ENCODE results near the gene TMEM63C.

DNA sequence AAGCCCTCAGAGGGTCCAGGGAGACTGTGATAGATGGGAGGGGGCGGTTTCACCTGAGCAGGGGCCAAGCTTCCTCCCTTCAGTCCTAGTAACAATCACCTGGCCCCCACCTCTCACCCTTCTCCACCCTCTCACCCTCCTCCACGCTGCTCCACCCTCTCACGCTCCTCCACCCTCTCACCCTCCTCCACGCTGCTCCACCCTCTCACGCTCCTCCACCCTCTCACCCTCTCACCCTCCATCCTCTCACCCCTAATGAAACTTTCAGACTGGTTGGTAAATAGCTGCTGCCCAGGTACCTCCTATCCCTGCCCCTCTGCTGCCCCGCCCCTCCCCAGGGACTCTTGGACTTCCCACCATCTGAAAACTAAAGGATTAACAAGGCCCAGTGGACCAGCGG is 55.2 kb downstream of the TMEM63C start:
- TF ChIP-seq, protein P1, sequence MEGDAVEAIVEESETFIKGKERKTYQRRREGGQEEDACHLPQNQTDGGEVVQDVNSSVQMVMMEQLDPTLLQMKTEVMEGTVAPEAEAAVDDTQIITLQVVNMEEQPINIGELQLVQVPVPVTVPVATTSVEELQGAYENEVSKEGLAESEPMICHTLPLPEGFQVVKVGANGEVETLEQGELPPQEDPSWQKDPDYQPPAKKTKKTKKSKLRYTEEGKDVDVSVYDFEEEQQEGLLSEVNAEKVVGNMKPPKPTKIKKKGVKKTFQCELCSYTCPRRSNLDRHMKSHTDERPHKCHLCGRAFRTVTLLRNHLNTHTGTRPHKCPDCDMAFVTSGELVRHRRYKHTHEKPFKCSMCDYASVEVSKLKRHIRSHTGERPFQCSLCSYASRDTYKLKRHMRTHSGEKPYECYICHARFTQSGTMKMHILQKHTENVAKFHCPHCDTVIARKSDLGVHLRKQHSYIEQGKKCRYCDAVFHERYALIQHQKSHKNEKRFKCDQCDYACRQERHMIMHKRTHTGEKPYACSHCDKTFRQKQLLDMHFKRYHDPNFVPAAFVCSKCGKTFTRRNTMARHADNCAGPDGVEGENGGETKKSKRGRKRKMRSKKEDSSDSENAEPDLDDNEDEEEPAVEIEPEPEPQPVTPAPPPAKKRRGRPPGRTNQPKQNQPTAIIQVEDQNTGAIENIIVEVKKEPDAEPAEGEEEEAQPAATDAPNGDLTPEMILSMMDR (IDR thresholded peaks at IDR 0.05), result no peak
- no peak for TF ChIP-seq POLR2A (IDR thresholded peaks at IDR 0.05)
- TF ChIP-seq EP300 (IDR thresholded peaks at IDR 0.05; ENCODE audit: low read depth), result no peak
- no peak for TF ChIP-seq POLR2AphosphoS5 (IDR thresholded peaks at IDR 0.05)
